ENCODE measurements around the gene ARMC3. TPM values are rescaled to one million over a fixed set of nuclear protein-coding genes. Genes with fewer than 3 reads are reported as not detected.

ARMC3 gene
- total and polyA plus RNA-seq, 4 donors = 0.05 TPM; not detected in 3

DNA sequence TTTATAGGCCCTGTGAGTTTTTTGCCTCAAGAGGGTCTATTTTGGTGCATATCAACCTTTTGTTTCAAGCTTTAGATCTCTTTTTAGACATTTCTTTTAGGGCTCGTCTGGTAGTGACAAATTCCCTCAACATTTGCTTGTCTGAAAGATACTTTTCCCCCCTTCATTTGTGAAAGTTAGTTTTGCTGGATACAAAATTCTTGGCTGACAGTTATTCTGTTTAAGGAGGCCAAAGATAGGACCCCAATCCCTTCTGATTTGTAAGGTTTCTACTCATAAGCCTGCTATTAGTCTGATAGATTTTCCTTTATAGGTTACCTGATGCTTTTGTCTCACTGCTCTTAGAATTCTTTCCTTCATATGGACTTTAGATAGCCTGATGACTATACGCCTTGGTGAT lies 36.1 kb upstream of the ARMC3 start (continued):
- TF ChIP-seq YY1 (IDR thresholded peaks at IDR 0.05) (no peak), GABPA (IDR thresholded peaks at IDR 0.05 in 1 of 2, conservative IDR thresholded peaks at IDR 0.05 in 1 of 2) (no peak), JUND (IDR thresholded peaks at IDR 0.05) (no peak)
- TF ChIP-seq, protein P1, sequence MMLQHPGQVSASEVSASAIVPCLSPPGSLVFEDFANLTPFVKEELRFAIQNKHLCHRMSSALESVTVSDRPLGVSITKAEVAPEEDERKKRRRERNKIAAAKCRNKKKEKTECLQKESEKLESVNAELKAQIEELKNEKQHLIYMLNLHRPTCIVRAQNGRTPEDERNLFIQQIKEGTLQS (IDR thresholded peaks at IDR 0.05) = no peak

DNA sequence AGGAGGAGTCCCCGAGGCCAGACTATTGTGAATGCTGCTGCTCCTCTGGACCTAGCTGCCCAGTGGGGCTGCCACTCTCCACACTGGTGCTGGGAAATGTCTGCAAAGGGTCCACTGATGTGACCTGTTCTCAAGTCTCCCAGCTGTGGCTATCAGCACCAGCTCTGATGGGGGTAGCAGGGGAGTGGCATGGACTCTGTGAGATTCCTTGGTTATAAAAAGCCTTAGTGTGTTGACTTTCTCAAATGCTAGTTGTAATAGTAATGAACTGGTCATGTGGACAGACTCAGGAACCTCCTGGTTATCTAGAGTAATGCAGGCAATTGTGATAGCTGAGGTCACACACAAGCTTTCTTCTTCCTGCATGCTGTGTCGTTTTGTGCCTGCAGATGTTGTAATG lies 34.1 kb upstream of the ARMC3 start:
- no peak overlapping the region for H3K27ac ChIP-seq (ENCODE audit: low read depth in 1 of 2, low read length in 2 of 2)
- H3K4me1 ChIP-seq (ENCODE audit: control insufficient read depth in 4 of 4, insufficient read depth in 4 of 4, low read length in 3 of 4) = no peaks in the 10 kb centered on the region
- H3K4me3 ChIP-seq (ENCODE audit: low read depth in 1 of 3, low read length in 3 of 3) = no peak overlapping the region
- no peak overlapping the region for H3K9ac ChIP-seq (ENCODE audit: low read depth in 1 of 2, low read length in 2 of 2)
- no peaks in the 10 kb centered on the region for H3K27me3 ChIP-seq (ENCODE audit: control insufficient read depth in 4 of 4, insufficient read depth in 4 of 4, low read length in 3 of 4)
- DNase-seq (ENCODE audit: low spot score) = no peak
- WGBS = 75% methylated on average over 2 of the region's 2 CpGs
- TF ChIP-seq RAD21 (IDR thresholded peaks at IDR 0.05) (no peak), FOXA1 (IDR thresholded peaks at IDR 0.05) (no peak), FOXA2 (IDR thresholded peaks at IDR 0.05) (no peak), HNF4A (conservative IDR thresholded peaks at IDR 0.05) (no peak), SP1 (IDR thresholded peaks at IDR 0.05) (no peak)
- TF ChIP-seq, protein P2, sequence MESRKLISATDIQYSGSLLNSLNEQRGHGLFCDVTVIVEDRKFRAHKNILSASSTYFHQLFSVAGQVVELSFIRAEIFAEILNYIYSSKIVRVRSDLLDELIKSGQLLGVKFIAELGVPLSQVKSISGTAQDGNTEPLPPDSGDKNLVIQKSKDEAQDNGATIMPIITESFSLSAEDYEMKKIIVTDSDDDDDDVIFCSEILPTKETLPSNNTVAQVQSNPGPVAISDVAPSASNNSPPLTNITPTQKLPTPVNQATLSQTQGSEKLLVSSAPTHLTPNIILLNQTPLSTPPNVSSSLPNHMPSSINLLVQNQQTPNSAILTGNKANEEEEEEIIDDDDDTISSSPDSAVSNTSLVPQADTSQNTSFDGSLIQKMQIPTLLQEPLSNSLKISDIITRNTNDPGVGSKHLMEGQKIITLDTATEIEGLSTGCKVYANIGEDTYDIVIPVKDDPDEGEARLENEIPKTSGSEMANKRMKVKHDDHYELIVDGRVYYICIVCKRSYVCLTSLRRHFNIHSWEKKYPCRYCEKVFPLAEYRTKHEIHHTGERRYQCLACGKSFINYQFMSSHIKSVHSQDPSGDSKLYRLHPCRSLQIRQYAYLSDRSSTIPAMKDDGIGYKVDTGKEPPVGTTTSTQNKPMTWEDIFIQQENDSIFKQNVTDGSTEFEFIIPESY (IDR thresholded peaks at IDR 0.05) = no peak
- TF ChIP-seq, protein P3, sequence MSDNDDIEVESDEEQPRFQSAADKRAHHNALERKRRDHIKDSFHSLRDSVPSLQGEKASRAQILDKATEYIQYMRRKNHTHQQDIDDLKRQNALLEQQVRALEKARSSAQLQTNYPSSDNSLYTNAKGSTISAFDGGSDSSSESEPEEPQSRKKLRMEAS (IDR thresholded peaks at IDR 0.05) = no peak
- H3K9me3 ChIP-seq (ENCODE audit: control insufficient read depth in 4 of 4, low read length in 3 of 4) = peaks cover 0 to 4% (median 0%) of the 10 kb centered on the region in 4 donors
- no peaks in the 10 kb centered on the region for H3K36me3 ChIP-seq (ENCODE audit: control insufficient read depth in 4 of 4, insufficient read depth in 3 of 4, low read depth in 1 of 4, low read length in 3 of 4)

DNA sequence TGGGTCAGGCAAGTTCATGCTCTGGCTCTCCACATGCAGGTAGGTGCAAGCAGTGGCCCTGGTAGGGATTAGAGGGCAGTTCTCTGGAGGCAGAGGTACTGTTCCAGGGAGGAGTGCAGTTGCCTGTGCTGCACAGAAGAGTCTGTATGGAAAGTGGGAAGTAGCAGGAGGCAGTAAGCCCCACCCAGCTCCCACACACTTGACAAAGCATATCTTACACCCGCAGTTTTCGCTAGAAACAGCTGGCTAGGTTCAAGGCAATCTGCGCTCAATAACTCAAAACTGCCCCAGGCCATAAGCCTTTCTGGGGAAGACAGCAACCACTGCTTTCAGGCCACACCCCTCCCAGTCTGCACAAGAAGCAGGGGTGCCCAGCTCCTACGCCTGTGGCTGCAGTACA lies 33.1 kb upstream of the ARMC3 start:
- no peak for DNase-seq (ENCODE audit: low spot score)

DNA sequence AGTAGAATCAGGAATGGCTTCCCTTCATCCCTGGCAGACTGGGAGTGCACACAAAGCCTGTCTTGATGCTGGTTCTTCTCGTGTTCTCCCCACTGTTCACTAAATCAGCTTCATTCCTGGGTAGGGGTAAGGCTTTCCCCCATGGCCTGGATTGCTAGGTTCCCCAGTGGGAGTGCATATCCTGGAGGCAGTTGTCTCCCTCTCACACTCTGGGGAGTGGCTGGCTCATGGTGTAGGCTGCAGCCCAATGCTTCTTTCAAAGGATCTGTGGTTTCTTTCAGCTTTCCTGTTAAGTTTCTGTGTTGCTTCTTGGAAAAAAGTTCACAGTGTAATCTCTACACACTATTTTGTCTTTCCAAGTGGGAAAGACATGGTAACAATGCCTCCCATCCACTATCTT lies 32.6 kb upstream of the ARMC3 start:
- DNase-seq (ENCODE audit: low spot score) = no peak
- WGBS = 85% methylated on average over 1 of the region's 1 CpG
- H3K36me3 ChIP-seq (ENCODE audit: control insufficient read depth in 4 of 4, insufficient read depth in 3 of 4, low read depth in 1 of 4, low read length in 3 of 4) = no peaks in the 10 kb centered on the region
- no peak for TF ChIP-seq SP1 (IDR thresholded peaks at IDR 0.05)
- no peak for TF ChIP-seq JUND (IDR thresholded peaks at IDR 0.05)
- no peak for TF ChIP-seq TAF1 (conservative IDR thresholded peaks at IDR 0.05)
- TF ChIP-seq GABPA (IDR thresholded peaks at IDR 0.05 in 1 of 2, conservative IDR thresholded peaks at IDR 0.05 in 1 of 2) = no peak
- TF ChIP-seq, protein P4, sequence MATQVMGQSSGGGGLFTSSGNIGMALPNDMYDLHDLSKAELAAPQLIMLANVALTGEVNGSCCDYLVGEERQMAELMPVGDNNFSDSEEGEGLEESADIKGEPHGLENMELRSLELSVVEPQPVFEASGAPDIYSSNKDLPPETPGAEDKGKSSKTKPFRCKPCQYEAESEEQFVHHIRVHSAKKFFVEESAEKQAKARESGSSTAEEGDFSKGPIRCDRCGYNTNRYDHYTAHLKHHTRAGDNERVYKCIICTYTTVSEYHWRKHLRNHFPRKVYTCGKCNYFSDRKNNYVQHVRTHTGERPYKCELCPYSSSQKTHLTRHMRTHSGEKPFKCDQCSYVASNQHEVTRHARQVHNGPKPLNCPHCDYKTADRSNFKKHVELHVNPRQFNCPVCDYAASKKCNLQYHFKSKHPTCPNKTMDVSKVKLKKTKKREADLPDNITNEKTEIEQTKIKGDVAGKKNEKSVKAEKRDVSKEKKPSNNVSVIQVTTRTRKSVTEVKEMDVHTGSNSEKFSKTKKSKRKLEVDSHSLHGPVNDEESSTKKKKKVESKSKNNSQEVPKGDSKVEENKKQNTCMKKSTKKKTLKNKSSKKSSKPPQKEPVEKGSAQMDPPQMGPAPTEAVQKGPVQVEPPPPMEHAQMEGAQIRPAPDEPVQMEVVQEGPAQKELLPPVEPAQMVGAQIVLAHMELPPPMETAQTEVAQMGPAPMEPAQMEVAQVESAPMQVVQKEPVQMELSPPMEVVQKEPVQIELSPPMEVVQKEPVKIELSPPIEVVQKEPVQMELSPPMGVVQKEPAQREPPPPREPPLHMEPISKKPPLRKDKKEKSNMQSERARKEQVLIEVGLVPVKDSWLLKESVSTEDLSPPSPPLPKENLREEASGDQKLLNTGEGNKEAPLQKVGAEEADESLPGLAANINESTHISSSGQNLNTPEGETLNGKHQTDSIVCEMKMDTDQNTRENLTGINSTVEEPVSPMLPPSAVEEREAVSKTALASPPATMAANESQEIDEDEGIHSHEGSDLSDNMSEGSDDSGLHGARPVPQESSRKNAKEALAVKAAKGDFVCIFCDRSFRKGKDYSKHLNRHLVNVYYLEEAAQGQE (IDR thresholded peaks at IDR 0.05) = no peak
- no peak for TF ChIP-seq HNF4G (IDR thresholded peaks at IDR 0.05)
- no peak for TF ChIP-seq NR2F2 (IDR thresholded peaks at IDR 0.05)
- TF ChIP-seq EGR1 (IDR thresholded peaks at IDR 0.05; ENCODE audit: low read depth in 2 of 2) = no peak
- no peak for TF ChIP-seq FOXA1 (IDR thresholded peaks at IDR 0.05)
- no peak for TF ChIP-seq RXRA (IDR thresholded peaks at IDR 0.05)

More for the DNA sequence above, 33.1 kb upstream of the ARMC3 start:
- Histone ChIP-seq H3K36me3 (ENCODE audit: control insufficient read depth in 4 of 4, insufficient read depth in 3 of 4, low read depth in 1 of 4, low read length in 3 of 4) (no peaks in the 10 kb centered on the region), H3K27ac (ENCODE audit: low read depth in 1 of 2, low read length in 2 of 2) (no peak overlapping the region), H3K4me1 (ENCODE audit: control insufficient read depth in 4 of 4, insufficient read depth in 4 of 4, low read length in 3 of 4) (no peaks in the 10 kb centered on the region), H3K27me3 (ENCODE audit: control insufficient read depth in 4 of 4, insufficient read depth in 4 of 4, low read length in 3 of 4) (no peaks in the 10 kb centered on the region), H3K9me3 (ENCODE audit: control insufficient read depth in 4 of 4, low read length in 3 of 4) (peaks cover 0 to 4% (median 0%) of the 10 kb centered on the region in 4 donors), H3K4me3 (ENCODE audit: low read depth in 1 of 3, low read length in 3 of 3) (no peak overlapping the region), H3K9ac (ENCODE audit: low read depth in 1 of 2, low read length in 2 of 2) (no peak overlapping the region)
- WGBS = 76% methylated on average over 4 of the region's 4 CpGs
- TF ChIP-seq YY1 (IDR thresholded peaks at IDR 0.05) (no peak), FOXA2 (IDR thresholded peaks at IDR 0.05) (no peak), SP1 (IDR thresholded peaks at IDR 0.05) (no peak), EGR1 (IDR thresholded peaks at IDR 0.05; ENCODE audit: low read depth in 2 of 2) (no peak), FOXA1 (IDR thresholded peaks at IDR 0.05) (no peak)
- TF ChIP-seq, protein P1 (IDR thresholded peaks at IDR 0.05) = no peak
- TF ChIP-seq, protein P3 (IDR thresholded peaks at IDR 0.05) = no peak

More for the DNA sequence above, 32.6 kb upstream of the ARMC3 start:
- H3K9me3 ChIP-seq (ENCODE audit: control insufficient read depth in 4 of 4, low read length in 3 of 4) = peaks cover 0 to 4% (median 0%) of the 10 kb centered on the region in 4 donors
- H3K9ac ChIP-seq (ENCODE audit: low read depth in 1 of 2, low read length in 2 of 2) = no peak overlapping the region
- no peak overlapping the region for H3K4me3 ChIP-seq (ENCODE audit: low read depth in 1 of 3, low read length in 3 of 3)
- H3K27me3 ChIP-seq (ENCODE audit: control insufficient read depth in 4 of 4, insufficient read depth in 4 of 4, low read length in 3 of 4) = no peaks in the 10 kb centered on the region
- H3K4me1 ChIP-seq (ENCODE audit: control insufficient read depth in 4 of 4, insufficient read depth in 4 of 4, low read length in 3 of 4) = no peaks in the 10 kb centered on the region
- no peak overlapping the region for H3K27ac ChIP-seq (ENCODE audit: low read depth in 1 of 2, low read length in 2 of 2)

All from liver (tissue), 9 donors.